Measurements from ENCODE around the gene BIRC7. TPM values are rescaled to one million over a fixed set of nuclear protein-coding genes. Genes with fewer than 3 reads are reported as not detected.

BIRC7 gene
- total RNA-seq, 1 experiment from 2014 or later, result not detected

DNA sequence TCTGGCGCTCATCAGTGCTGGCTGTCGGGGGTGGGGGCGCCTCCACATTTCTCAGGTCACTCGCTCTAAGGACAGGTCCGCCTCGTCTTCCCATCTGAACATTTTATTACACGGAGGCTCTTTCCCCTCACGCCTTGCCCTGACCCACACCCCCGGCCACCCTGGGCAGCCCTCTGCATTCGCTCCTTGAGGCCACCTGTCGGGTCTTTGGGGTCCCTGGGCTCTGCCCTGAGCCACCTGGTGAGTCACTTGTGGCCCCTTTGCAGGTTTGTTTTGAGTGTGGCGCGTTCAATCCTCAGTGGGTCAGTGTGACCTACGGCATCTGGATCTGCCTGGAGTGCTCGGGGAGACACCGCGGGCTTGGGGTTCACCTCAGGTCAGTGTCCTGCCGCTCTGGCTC lies 40.1 kb downstream of the BIRC7 start:
- Histone ChIP-seq H4K20me1 (ENCODE audit: insufficient read depth) (peaks cover 60% of the 10 kb centered on the region), H3K4me3 (no peak overlapping the region), H3K36me3 (ENCODE audit: low read depth) (peaks cover 36% of the 10 kb centered on the region), H3K4me2 (no peak overlapping the region), H3K9me3 (ENCODE audit: insufficient read depth, low read depth) (no peaks in the 10 kb centered on the region), H3K79me2 (ENCODE audit: low read depth) (peaks cover 49% of the 10 kb centered on the region), H3K4me1 (replicated peaks; ENCODE audit: insufficient read depth) (peaks cover 18% of the 10 kb centered on the region), H3F3A (ENCODE audit: insufficient read depth, low read depth) (no peaks in the 10 kb centered on the region; the same call in 1 of the 2 replicates), H3K9me2 (ENCODE audit: insufficient read depth) (no peaks in the 10 kb centered on the region), H2AFZ (no peak overlapping the region), H3K27me3 (ENCODE audit: insufficient read depth, low read depth) (no peaks in the 10 kb centered on the region), H3K27ac (no peak overlapping the region)
- BruUV-seq (replicated peaks), result no TSS peak
- intact Hi-C loops (cut with micrococcal nuclease; ENCODE audit: unreplicated experiment), result no loop called here
- CTCF ChIA-PET, result no interaction called here
- POLR2A ChIA-PET (ENCODE audit: unreplicated experiment), result no interaction called here
- DNase-seq, result no peak
- TF ChIP-seq EZH2 (IDR thresholded peaks at IDR 0.05; ENCODE audit: low read depth), result no peak
- TF ChIP-seq, protein P1, sequence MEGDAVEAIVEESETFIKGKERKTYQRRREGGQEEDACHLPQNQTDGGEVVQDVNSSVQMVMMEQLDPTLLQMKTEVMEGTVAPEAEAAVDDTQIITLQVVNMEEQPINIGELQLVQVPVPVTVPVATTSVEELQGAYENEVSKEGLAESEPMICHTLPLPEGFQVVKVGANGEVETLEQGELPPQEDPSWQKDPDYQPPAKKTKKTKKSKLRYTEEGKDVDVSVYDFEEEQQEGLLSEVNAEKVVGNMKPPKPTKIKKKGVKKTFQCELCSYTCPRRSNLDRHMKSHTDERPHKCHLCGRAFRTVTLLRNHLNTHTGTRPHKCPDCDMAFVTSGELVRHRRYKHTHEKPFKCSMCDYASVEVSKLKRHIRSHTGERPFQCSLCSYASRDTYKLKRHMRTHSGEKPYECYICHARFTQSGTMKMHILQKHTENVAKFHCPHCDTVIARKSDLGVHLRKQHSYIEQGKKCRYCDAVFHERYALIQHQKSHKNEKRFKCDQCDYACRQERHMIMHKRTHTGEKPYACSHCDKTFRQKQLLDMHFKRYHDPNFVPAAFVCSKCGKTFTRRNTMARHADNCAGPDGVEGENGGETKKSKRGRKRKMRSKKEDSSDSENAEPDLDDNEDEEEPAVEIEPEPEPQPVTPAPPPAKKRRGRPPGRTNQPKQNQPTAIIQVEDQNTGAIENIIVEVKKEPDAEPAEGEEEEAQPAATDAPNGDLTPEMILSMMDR (conservative IDR thresholded peaks at IDR 0.05), result no peak

DNA sequence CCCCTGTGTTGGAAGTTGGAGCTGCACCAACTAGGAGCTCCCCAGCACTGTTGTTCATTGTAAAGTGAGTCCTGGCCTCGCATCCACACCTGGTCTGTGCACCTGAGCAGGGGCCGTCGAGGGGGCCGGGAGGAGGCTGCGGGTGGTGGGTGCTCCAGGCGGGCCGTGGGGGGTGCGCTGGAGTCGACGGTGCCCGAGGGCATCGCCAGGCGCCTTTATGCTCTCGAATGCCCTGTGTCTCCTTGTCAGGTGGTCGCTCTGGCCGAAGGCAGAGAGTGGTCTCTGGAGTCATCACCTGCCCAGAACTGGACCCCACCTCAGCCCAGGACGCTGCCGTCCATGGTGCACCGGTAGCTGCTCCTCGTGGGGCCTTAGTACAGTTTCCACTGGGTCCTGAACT lies 41.3 kb downstream of the BIRC7 start:
- Histone ChIP-seq H3K9me2 (ENCODE audit: insufficient read depth) (no peaks in the 10 kb centered on the region), H3K79me2 (ENCODE audit: low read depth) (peaks cover 44% of the 10 kb centered on the region), H3K9me3 (ENCODE audit: insufficient read depth, low read depth) (no peaks in the 10 kb centered on the region), H3K4me1 (replicated peaks; ENCODE audit: insufficient read depth) (peaks cover 11% of the 10 kb centered on the region), H3K27me3 (ENCODE audit: insufficient read depth, low read depth) (no peaks in the 10 kb centered on the region), H3K4me2 (no peak overlapping the region), H3K4me3 (no peak overlapping the region), H3K36me3 (ENCODE audit: low read depth) (peaks cover 36% of the 10 kb centered on the region), H3K27ac (no peak overlapping the region), H3F3A (ENCODE audit: insufficient read depth, low read depth) (no peaks in the 10 kb centered on the region), H2AFZ (no peak overlapping the region), H4K20me1 (ENCODE audit: insufficient read depth) (peaks cover 65% of the 10 kb centered on the region)
- no peak for TF ChIP-seq EZH2 (IDR thresholded peaks at IDR 0.05; ENCODE audit: low read depth)
- TF ChIP-seq, protein P1 (conservative IDR thresholded peaks at IDR 0.05), result no peak
- BruUV-seq (replicated peaks), result no TSS peak
- intact Hi-C loops (cut with micrococcal nuclease; ENCODE audit: unreplicated experiment), result no loop called here
- POLR2A ChIA-PET (ENCODE audit: unreplicated experiment), result interaction anchor here (0.7 kb wide), 1 partner anchor 716 kb away, joined by 3 read pairs; no protein-coding TSS in a partner anchor
- no peak for DNase-seq
- CTCF ChIA-PET, result no interaction called here

DNA sequence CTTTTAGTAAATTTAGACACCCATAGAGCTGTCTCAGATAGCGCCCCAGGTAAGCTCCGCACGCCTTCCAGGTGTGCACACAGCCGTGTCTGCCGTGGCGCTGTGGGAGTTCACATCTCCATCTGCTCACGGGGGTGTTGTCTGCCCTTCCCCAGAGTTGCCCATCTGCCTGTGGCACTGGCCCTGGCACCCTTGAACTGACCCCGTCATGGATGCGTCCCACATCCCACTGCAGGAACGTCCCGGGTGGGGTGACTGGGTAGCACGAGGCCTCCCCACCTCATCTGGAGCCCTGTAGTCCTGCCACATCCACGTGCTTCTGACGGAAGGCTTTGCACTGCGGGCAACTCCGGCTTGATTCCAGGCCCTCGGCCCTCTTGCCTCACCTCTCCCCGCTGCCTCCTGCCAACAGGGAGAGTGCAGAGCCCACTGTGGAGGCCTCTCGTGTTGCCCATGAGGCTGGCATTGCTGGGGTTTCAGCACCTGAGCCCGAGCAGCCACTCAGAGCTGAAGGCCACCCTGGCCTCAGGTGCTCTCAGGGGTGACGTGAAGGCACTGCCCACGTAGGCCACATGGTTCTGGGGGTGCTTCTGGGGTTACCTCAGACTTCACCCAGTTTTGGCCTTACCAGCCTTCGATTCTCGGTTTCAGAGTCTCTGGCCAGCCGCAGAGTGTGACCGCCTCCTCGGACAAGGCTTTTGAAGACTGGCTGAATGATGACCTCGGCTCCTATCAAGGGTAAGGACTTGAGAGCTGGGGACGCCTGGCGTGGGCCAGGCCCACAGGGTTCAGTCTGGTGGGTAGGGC lies 42.0 kb downstream of the BIRC7 start:
- H3K36me3 ChIP-seq (ENCODE audit: low read depth), result peaks cover 36% of the 10 kb centered on the region
- BruUV-seq (replicated peaks), result no TSS peak
- H3K4me3 ChIP-seq, result no peak overlapping the region
- peaks cover 11% of the 10 kb centered on the region for H3K4me1 ChIP-seq (replicated peaks; ENCODE audit: insufficient read depth)
- TF ChIP-seq, protein P1 (conservative IDR thresholded peaks at IDR 0.05), result no peak
- TF ChIP-seq EZH2 (IDR thresholded peaks at IDR 0.05; ENCODE audit: low read depth), result no peak
- intact Hi-C loops (cut with micrococcal nuclease; ENCODE audit: unreplicated experiment), result no loop called here
- H2AFZ ChIP-seq, result no peak overlapping the region
- H3K9me3 ChIP-seq (ENCODE audit: insufficient read depth, low read depth), result no peaks in the 10 kb centered on the region
- peaks cover 42% of the 10 kb centered on the region for H3K79me2 ChIP-seq (ENCODE audit: low read depth)
- ChIA-PET CTCF (no interaction called here), POLR2A (ENCODE audit: unreplicated experiment) (interaction anchor here (0.7 kb wide), 1 partner anchor 716 kb away, joined by 3 read pairs; no protein-coding TSS in a partner anchor)
- H3K27ac ChIP-seq, result no peak overlapping the region
- H3K27me3 ChIP-seq (ENCODE audit: insufficient read depth, low read depth), result no peaks in the 10 kb centered on the region
- no peaks in the 10 kb centered on the region for H3F3A ChIP-seq (ENCODE audit: insufficient read depth, low read depth)
- H3K4me2 ChIP-seq, result no peak overlapping the region
- peaks cover 65% of the 10 kb centered on the region for H4K20me1 ChIP-seq (ENCODE audit: insufficient read depth)
- H3K9me2 ChIP-seq (ENCODE audit: insufficient read depth), result no peaks in the 10 kb centered on the region
- DNase-seq, result no peak
